NB4 (cell line): ENCODE measurements around the gene SETD3.

Source experiments
- CTCF ChIP-seq: IDR thresholded peaks from one replicate; pipeline ENCODE4 v1.5.1; 2012; ENCODE audit warnings: low read depth, low read length
- MAX ChIP-seq: IDR thresholded peaks from 2 replicates; pipeline ENCODE4 v1.6.1; 2011; ENCODE audit warnings: low read depth, low read length
- POLR2A ChIP-seq: IDR thresholded peaks from 2 replicates; pipeline ENCODE4 v1.6.1; 2011; ENCODE audit warnings: mild to moderate bottlenecking; ENCODE audit not compliant: insufficient read length; ENCODE audit errors: extremely low read depth

DNA sequence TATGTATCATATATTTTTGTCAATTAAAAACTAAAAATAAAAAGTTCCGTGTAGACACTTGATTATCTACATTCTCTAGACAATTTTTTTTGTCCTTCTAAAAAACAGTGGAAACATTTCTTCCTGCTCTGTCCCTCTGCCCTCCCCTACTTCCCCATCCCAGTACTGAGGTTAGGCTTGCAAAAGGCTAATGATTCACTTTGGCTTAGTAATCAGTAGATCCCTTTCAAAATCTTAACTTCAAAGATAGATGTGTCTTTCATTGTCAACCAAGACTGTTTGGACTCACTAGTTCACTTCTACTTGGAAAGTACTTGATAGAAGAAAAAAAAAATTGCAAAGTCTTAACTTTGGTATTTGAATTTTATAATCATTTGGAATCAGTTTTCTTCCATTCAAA lies 3.8 kb downstream of the SETD3 start:
- TF ChIP-seq CTCF (no peak), POLR2A (no peak), MAX (no peak)
